ENCODE results near the gene HEXIM1. TPM values are rescaled to one million over a fixed set of nuclear protein-coding genes. Genes with fewer than 3 reads are reported as not detected.
A peak's percentile ranks its signal among the peaks of the same experiment; 100 is the strongest.

HEXIM1 gene
- total and polyA plus RNA-seq, 10 donors = 12.9 to 43.1 (median 26.7) TPM

GRCh38 chr17:45144199-45145034 is 3.9 kb upstream of the HEXIM1 start:
- DNase-seq = peak; percentile 87
- no peaks in the 10 kb centered on the region for H3K9me3 ChIP-seq
- no peaks in the 10 kb centered on the region for H3K27me3 ChIP-seq (replicated peaks in 1 of 7)
- 20 to 34% (median 22%) methylated on average over 25 to 71 of the region's 71 CpGs for WGBS, 5 donors
- peaks cover 16 to 56% (median 46%) of the 10 kb centered on the region in 6 donors for H3K4me1 ChIP-seq
- peak overlapping the region; percentile 12 to 67 (median 40) for H3K4me3 ChIP-seq
- intact Hi-C loops (cut with DNase I; ENCODE audit: low total_unique reads) = no loop called here
- H3K36me3 ChIP-seq = peaks cover 0 to 6% (median 0%) of the 10 kb centered on the region in 6 donors
- peak overlapping the region; percentile 85 to 91 (median 90) for H3K27ac ChIP-seq
- no peak for TF ChIP-seq POLR2A (IDR thresholded peaks at IDR 0.05)
- peak in 2 of 3 donors; percentile 38 to 69 for TF ChIP-seq POLR2AphosphoS5 (IDR thresholded peaks at IDR 0.05)
- TF ChIP-seq CTCF (IDR thresholded peaks at IDR 0.05 in 8 of 11, conservative IDR thresholded peaks at IDR 0.05 in 3 of 11) = no peak

GRCh38 chr17:45145035-45145389 is 3.3 kb upstream of the HEXIM1 start:
- TF ChIP-seq POLR2AphosphoS5 (IDR thresholded peaks at IDR 0.05) = no peak
- peaks cover 16 to 62% (median 46%) of the 10 kb centered on the region in 6 donors for H3K4me1 ChIP-seq
- WGBS, 5 donors = 76 to 94% (median 83%) methylated on average over 8 of the region's 8 CpGs
- H3K36me3 ChIP-seq = peaks cover 0 to under 1% (median 0%) of the 10 kb centered on the region in 6 donors
- DNase-seq = peak; percentile 79
- no peaks in the 10 kb centered on the region for H3K27me3 ChIP-seq (replicated peaks in 1 of 7)
- H3K4me3 ChIP-seq = peak overlapping the region in 6 of 8 donors; percentile 27 to 67 (median 46)
- peak overlapping the region; percentile 85 to 91 (median 90) for H3K27ac ChIP-seq
- H3K9me3 ChIP-seq = no peaks in the 10 kb centered on the region
- intact Hi-C loops (cut with DNase I; ENCODE audit: low total_unique reads) = no loop called here

- 86 to 90% (median 88%) methylated on average over 10 of the region's 10 CpGs for WGBS, 5 donors
- peaks cover 25 to 74% (median 54%) of the 10 kb centered on the region in 6 donors for H3K4me1 ChIP-seq
- intact Hi-C loops (cut with DNase I; ENCODE audit: low total_unique reads) = no loop called here
- TF ChIP-seq POLR2AphosphoS5 (IDR thresholded peaks at IDR 0.05) = peak in 1 of 3 donors; percentile 21
- TF ChIP-seq CTCF (IDR thresholded peaks at IDR 0.05 in 8 of 11, conservative IDR thresholded peaks at IDR 0.05 in 3 of 11) = no peak
- no peaks in the 10 kb centered on the region for H3K36me3 ChIP-seq
- DNase-seq = peak; percentile 81
- peak overlapping the region in 5 of 8 donors; percentile 95 to 100 (median 99) for H3K27ac ChIP-seq
- H3K27me3 ChIP-seq (replicated peaks in 1 of 7) = no peaks in the 10 kb centered on the region
- H3K9me3 ChIP-seq = no peaks in the 10 kb centered on the region
- peak overlapping the region in 1 of 8 donors; percentile 73 for H3K4me3 ChIP-seq
Measured at GRCh38 chr17:45146166-45146565, 2.1 kb upstream of the HEXIM1 start.

GRCh38 chr17:45146592-45146889 is 1.7 kb upstream of the HEXIM1 start:
- H3K4me3 ChIP-seq = peak overlapping the region in 7 of 8 donors; percentile 50 to 88 (median 71)
- H3K27me3 ChIP-seq (replicated peaks in 1 of 7) = no peaks in the 10 kb centered on the region
- WGBS, 5 donors = 87 to 91% (median 89%) methylated on average over 4 of the region's 4 CpGs
- no peaks in the 10 kb centered on the region for H3K36me3 ChIP-seq
- DNase-seq = no peak
- H3K4me1 ChIP-seq = peaks cover 28 to 77% (median 57%) of the 10 kb centered on the region in 6 donors
- H3K9me3 ChIP-seq = no peaks in the 10 kb centered on the region
- TF ChIP-seq POLR2AphosphoS5 (IDR thresholded peaks at IDR 0.05) (no peak), CTCF (IDR thresholded peaks at IDR 0.05 in 8 of 11, conservative IDR thresholded peaks at IDR 0.05 in 3 of 11) (no peak), POLR2A (IDR thresholded peaks at IDR 0.05) (no peak)
- peak overlapping the region; percentile 95 to 100 (median 99) for H3K27ac ChIP-seq
- intact Hi-C loops (cut with DNase I; ENCODE audit: low total_unique reads) = no loop called here
